ENCODE data around the gene LRRC17.
"Not testable (repeated sequence)": the region's sequence is repeated elsewhere in the genome, so short reads cannot be mapped to it uniquely, and the experiment has no call there.

Gene LRRC17

GRCh38 chr7:102897856-102898531, 14.8 kb upstream of the LRRC17 start:
- no peak for DNase-seq
- no peak for ATAC-seq

DNA sequence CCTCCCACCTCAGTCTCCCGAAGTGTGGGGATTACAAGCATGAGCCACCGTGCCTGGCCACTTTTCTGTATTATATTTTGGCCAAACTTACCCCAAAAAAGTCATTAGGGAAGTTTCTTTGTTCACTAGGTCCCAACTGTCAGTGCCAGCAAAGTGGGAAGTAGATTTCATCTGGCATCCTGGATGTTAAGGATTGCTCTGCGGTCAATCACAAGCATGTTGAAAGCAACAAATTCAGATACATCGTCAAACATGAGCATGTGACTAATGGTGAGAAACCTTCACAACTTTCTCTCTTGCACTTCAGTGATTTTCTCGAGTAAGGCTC, 14.3 kb upstream of the LRRC17 start:
- ATAC-seq = no peak
- no peak for DNase-seq

GRCh38 chr7:102902052-102902451, 10.7 kb upstream of the LRRC17 start:
- not testable (repeated sequence) for ATAC-seq, DNase-seq

DNA sequence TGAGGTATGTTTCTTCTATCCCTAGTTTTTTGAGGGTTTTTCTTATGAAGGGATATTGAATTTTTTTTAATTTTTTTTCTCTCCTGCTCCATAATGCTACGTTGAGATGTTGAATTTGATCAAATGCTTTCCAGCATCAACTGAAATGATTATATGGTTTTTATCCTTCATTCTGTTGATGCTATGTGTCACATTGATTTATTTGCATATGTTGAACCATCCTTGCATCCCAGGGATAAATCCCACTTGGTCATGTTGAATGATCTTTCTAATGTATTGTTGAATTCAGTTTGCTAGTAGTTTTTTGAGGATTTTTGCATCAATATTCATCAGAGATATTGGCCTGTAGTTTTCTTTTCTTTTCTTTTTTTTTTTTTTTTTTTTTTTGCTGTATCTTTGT, 9.2 kb upstream of the LRRC17 start:
- ATAC-seq, DNase-seq: not testable (repeated sequence)

DNA sequence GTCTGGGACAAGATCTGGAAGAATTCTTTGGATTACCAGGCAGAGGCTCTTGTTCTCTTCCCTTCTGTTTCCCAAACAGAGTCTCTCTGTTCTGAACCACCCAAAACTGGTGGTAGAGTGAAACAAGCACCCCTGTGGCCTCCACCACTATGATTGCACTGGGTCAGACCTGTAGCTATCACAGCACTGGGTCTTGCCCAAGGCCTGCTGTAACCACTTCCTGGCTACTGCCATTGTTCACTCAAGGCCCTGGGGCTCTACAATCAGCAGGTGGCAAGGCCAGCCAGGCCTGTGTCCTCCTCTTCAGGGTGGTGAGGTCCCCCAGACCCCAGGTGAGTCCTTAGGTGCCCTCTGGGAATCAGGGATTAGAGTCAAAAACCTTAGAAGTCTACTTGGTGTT, 4.1 kb upstream of the LRRC17 start:
- no peak for DNase-seq
- ATAC-seq = no peak

- no peak for ATAC-seq
- no peak for DNase-seq
Measured at GRCh38 chr7:102913826-102914225, 1.0 kb downstream of the LRRC17 start.

GRCh38 chr7:102914585-102914984, 1.8 kb downstream of the LRRC17 start:
- ATAC-seq (no peak), DNase-seq (no peak)

DNA sequence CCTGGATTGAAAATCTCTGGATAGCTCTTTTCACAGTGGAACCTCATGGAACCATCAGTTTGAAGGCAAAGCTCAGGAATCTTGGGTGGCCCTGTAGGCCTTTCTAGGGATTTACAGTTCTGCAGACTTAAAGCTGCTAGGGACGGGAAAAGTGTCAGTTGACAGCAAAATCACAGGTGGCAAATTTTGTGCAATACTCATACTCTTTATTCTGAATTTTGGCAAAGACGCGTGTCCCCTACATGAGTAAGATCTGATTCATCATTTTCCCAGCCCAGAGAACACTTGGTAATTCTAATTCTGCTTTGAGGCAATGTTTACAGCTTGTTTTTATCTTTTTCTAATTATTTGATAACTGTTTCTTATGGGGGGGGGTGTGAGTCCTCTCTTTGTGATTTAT, 3.6 kb downstream of the LRRC17 start:
- no peak for DNase-seq
- no peak for ATAC-seq

GRCh38 chr7:102916881-102917280, 4.1 kb downstream of the LRRC17 start:
- ATAC-seq (no peak), DNase-seq (no peak)

DNA sequence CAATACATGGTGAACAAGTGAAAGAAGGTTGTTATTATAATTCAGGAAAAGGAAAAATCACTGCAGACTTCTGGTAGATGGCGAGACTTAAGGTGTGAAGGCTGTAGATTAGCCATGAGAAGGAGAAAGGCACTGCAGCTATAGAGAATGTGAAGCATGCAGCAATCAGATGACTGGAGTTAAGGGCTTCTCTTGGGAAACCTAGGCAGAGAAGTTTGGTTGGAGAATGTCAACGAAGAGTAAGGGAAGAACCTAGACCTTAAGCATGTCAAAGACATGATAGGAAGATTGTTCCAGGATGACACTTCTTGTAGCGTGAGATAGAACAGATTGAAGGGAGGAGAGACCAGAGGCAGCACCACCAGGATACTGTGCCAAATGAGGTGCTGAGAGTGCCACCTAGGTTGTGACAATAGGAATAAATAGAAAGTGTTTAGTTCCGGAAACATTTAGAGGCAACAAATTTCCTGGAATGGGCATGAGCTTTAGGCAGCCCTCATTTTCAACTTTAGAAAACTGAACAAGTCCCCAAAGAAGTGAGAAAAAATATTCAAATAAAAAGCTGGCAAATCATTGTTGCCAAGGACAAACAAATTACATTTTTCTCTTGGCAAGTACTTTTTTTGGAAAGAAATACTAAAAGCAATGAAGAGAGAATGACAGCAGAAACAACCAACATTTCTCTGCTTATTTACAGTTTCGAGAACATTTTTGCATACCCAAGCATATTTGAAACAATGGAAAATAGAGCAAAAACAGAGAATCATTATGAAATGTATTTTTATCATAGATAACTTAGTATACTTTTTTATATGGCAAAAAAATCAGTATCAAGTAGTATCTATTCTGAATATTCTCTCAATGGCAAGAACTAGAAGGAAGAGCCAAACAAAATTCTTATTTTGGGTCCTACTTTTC, 4.9 kb downstream of the LRRC17 start:
- ATAC-seq (no peak), DNase-seq (no peak)

- ATAC-seq (no peak), DNase-seq (no peak)
Measured at GRCh38 chr7:102918845-102919244, 6.0 kb downstream of the LRRC17 start.

DNA sequence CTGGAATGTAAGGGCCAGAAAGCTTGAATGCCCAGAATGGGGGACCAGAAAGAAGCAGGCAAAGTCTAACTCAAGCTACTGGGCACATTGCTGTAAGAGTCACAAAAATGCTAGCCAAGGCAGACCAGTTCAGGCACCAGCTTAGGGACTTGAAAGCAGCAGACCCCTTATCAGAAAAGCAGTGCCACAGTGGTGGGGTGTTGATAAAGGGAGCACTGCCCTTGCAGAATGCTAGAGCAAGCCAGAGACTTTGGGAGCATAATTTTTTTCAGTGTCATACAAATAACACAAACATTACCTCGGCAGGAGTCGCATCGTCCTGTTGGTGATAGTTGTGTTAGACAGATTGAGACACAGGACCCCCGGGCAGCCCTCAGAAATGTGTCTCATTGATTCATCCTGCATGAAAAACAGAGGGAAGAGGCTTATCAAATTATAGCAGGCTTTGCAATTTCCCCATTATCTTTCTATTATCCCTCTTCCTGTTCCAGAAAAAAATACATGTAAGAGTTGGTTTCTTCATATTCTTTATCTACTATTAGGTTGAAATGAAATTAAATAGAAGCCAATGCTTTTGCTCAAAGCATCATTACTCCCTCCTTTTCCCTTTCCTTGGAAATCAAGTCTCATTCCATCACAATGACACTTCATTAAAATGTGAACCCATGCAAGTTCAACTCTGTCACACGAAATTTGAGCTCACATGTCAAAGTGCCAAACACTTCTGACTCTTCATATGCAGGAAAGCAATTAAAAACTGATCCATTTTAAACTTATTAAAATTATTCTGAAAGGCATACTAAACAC, 13.4 kb downstream of the LRRC17 start:
- ATAC-seq = no peak
- no peak for DNase-seq

- DNase-seq (no peak), ATAC-seq (no peak)
Measured at GRCh38 chr7:102926783-102927140, 14.0 kb downstream of the LRRC17 start.

GRCh38 chr7:102927312-102927933, 14.6 kb downstream of the LRRC17 start:
- DNase-seq (no peak), ATAC-seq (no peak)

DNA sequence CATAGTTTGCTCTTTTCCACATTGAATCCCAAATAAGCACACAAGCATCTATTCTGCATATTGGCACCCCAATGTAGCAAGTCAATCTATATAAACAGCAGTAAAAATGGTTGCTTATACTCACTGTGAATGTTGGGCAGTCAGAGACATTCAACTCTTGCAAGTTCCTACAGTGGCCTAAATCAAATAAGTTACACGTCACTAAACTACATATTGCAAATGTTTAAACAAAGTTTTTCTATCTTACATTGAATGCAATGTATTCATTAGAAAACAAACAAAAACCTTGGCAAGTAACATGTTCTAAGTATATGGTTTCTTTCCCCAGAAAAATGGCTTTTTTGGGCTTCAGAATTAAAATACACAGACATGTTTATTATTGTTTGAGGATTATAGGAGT, 19.0 kb downstream of the LRRC17 start:
- DNase-seq = no peak
- ATAC-seq = no peak

- ATAC-seq (no peak), DNase-seq (no peak)
Measured at GRCh38 chr7:102933763-102934162, 21.0 kb downstream of the LRRC17 start.

GRCh38 chr7:102934239-102934638, 21.4 kb downstream of the LRRC17 start:
- ATAC-seq (no peak), DNase-seq (no peak)

DNA sequence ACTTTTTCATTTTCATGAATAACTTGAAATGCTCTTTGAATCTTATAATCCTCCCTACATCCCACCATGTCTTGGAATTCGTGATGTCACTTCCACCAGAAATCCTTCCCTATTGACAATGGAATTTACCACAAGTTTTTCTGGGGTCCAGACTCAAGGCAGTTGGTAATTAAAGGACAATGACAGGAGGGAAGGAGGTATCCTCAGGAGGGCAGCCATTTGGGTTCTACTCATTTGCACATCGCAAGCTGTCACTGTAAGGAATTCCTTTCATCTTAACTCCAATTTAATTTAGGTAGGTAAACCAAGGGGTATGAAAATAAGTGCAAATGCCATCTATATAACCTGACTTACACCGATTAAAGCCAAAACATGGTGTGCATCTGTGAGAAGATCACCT, 21.9 kb downstream of the LRRC17 start:
- DNase-seq = no peak
- no peak for ATAC-seq

- ATAC-seq (no peak), DNase-seq (no peak)
Measured at GRCh38 chr7:102935450-102936115, 22.8 kb downstream of the LRRC17 start.

- DNase-seq (no peak), ATAC-seq (no peak)
Measured at GRCh38 chr7:102938679-102939078, 25.9 kb downstream of the LRRC17 start.

- no peak for DNase-seq
- ATAC-seq = no peak
Measured at GRCh38 chr7:102942181-102942866, 29.5 kb downstream of the LRRC17 start.
